ENCODE data around the gene CCNG1. TPM values are rescaled to one million over a fixed set of nuclear protein-coding genes. Genes with fewer than 3 reads are reported as not detected.
A peak's percentile ranks its signal among the peaks of the same experiment; 100 is the strongest.

Gene CCNG1
- polyA plus RNA-seq, 1 donor (not counting 4 experiments of a cell fraction or from before 2014, with no cell fraction given): 96.7 TPM

- H3K79me2 ChIP-seq (ENCODE audit: control insufficient read depth, insufficient read depth, low read length): peaks cover 41% of the 10 kb centered on the region
- peak; percentile 94 for FAIRE-seq
Observed at GRCh38 chr5:163459819-163460561, 22.6 kb downstream of the CCNG1 start, which contains the start of gene NUDCD2. Gene NUDCD2, minus strand, starts transcription at chr5:163460102. Its CDS starts 52 bp downstream, at chr5:163460050.

GRCh38 chr5:163460562-163461171 is 23.3 kb downstream of the CCNG1 start, which contains the start of gene HMMR:
Gene HMMR, plus strand, starts transcription at chr5:163460632. Its CDS starts 61 bp downstream, at chr5:163460693.
- TF ChIP-seq CTCF (optimal IDR thresholded peaks at IDR 0.05 in 1 of 3, IDR thresholded peaks at IDR 0.05 in 1 of 3, conservative IDR thresholded peaks at IDR 0.05 in 1 of 3; ENCODE audit: extremely low read depth in 1 of 3, insufficient read depth in 2 of 3, low read length in 3 of 3): no peak
- no peaks in the 10 kb centered on the region for H3K36me3 ChIP-seq (ENCODE audit: control insufficient read depth in 2 of 2, extremely low read depth in 1 of 2, insufficient read depth in 2 of 2, low read length in 2 of 2)
- H3K79me2 ChIP-seq (ENCODE audit: control insufficient read depth, insufficient read depth, low read length): peaks cover 39% of the 10 kb centered on the region
- dilution Hi-C loops (cut with MboI; ENCODE audit: extremely low pct_ligation_motif_present, low sequenced_read_pairs): no loop called here
- no peaks in the 10 kb centered on the region for H4K20me1 ChIP-seq (ENCODE audit: control insufficient read depth, extremely low read depth, insufficient read depth, low read length)
- FAIRE-seq: no peak
- H3K4me1 ChIP-seq (ENCODE audit: control insufficient read depth, extremely low read depth, insufficient read depth, low read length): peaks cover 5% of the 10 kb centered on the region
- peak within 1 kb of the TSS; percentile 94 for H2AFZ ChIP-seq (ENCODE audit: control insufficient read depth, low read length)
- H3K4me2 ChIP-seq (ENCODE audit: control insufficient read depth, extremely low read depth, insufficient read depth, low read depth, low read length): peak within 1 kb of the TSS; percentile 95
- H3K9me3 ChIP-seq (ENCODE audit: control insufficient read depth, low read depth, low read length): no peaks in the 10 kb centered on the region
- peak within 1 kb of the TSS; percentile 70 to 94 (median 90) for H3K4me3 ChIP-seq (ENCODE audit: control insufficient read depth in 2 of 3, extremely low read depth in 1 of 3, insufficient read depth in 2 of 3, low read depth in 1 of 3, low read length in 3 of 3)
- DNase-seq (ENCODE audit: low read depth, low spot score): no peak
- no peaks in the 10 kb centered on the region for H3K27me3 ChIP-seq (ENCODE audit: control insufficient read depth, extremely low read depth, insufficient read depth, low read length)
- H3K27ac ChIP-seq (ENCODE audit: control insufficient read depth, insufficient read depth, low read length): peak within 1 kb of the TSS; percentile 98
- peak within 1 kb of the TSS; percentile 93 for H3K9ac ChIP-seq (ENCODE audit: control insufficient read depth, extremely low read depth, insufficient read depth, low read length)
- H3K9me1 ChIP-seq (ENCODE audit: control insufficient read depth, extremely low read depth, insufficient read depth, low read length): no peaks in the 10 kb centered on the region

More at GRCh38 chr5:163459819-163460561, 22.6 kb downstream of the CCNG1 start, which contains the start of gene NUDCD2:
- H2AFZ ChIP-seq (ENCODE audit: control insufficient read depth, low read length): peak within 1 kb of the TSS; percentile 94
- DNase-seq (ENCODE audit: low read depth, low spot score): peak; percentile 79
- H3K4me2 ChIP-seq (ENCODE audit: control insufficient read depth, extremely low read depth, insufficient read depth, low read depth, low read length): peak within 1 kb of the TSS; percentile 95
- H3K36me3 ChIP-seq (ENCODE audit: control insufficient read depth in 2 of 2, extremely low read depth in 1 of 2, insufficient read depth in 2 of 2, low read length in 2 of 2): no peaks in the 10 kb centered on the region
- dilution Hi-C loops (cut with MboI; ENCODE audit: extremely low pct_ligation_motif_present, low sequenced_read_pairs): no loop called here
- peaks cover 5% of the 10 kb centered on the region for H3K4me1 ChIP-seq (ENCODE audit: control insufficient read depth, extremely low read depth, insufficient read depth, low read length)
- H3K9ac ChIP-seq (ENCODE audit: control insufficient read depth, extremely low read depth, insufficient read depth, low read length): peak within 1 kb of the TSS; percentile 93
- H3K9me3 ChIP-seq (ENCODE audit: control insufficient read depth, low read depth, low read length): no peaks in the 10 kb centered on the region
- H3K9me1 ChIP-seq (ENCODE audit: control insufficient read depth, extremely low read depth, insufficient read depth, low read length): no peaks in the 10 kb centered on the region
- TF ChIP-seq CTCF (optimal IDR thresholded peaks at IDR 0.05 in 1 of 3, IDR thresholded peaks at IDR 0.05 in 1 of 3, conservative IDR thresholded peaks at IDR 0.05 in 1 of 3; ENCODE audit: extremely low read depth in 1 of 3, insufficient read depth in 2 of 3, low read length in 3 of 3): peak in 2 of 3 experiments; percentile 30 to 44
- no peak for TF ChIP-seq EZH2 (IDR thresholded peaks at IDR 0.05; ENCODE audit: low read length)
- peak within 1 kb of the TSS; percentile 70 to 94 (median 90) for H3K4me3 ChIP-seq (ENCODE audit: control insufficient read depth in 2 of 3, extremely low read depth in 1 of 3, insufficient read depth in 2 of 3, low read depth in 1 of 3, low read length in 3 of 3)
- no peaks in the 10 kb centered on the region for H3K27me3 ChIP-seq (ENCODE audit: control insufficient read depth, extremely low read depth, insufficient read depth, low read length)
- no peaks in the 10 kb centered on the region for H4K20me1 ChIP-seq (ENCODE audit: control insufficient read depth, extremely low read depth, insufficient read depth, low read length)
- H3K27ac ChIP-seq (ENCODE audit: control insufficient read depth, insufficient read depth, low read length): peak within 1 kb of the TSS; percentile 98

All from keratinocyte (primary cell).